CD14-positive monocyte (primary cell): ENCODE data around the gene NBAS. TPM values are rescaled to one million over a fixed set of nuclear protein-coding genes. Genes with fewer than 3 reads are reported as not detected.

Source experiments
- DNase-seq, 3 donors: peaks; one replicate each; pipeline ENCODE4 v3.0.0-alpha.2; 2011 to 2022
- H2AFZ ChIP-seq: 2 replicates; pipeline ENCODE4 v1.6.0; 2012; ENCODE audit warnings: mild to moderate bottlenecking, low read depth, low read length, inconsistent platforms; ENCODE audit not compliant: insufficient read depth, poor library complexity, severe bottlenecking
- H3K27ac ChIP-seq, 2 donors: 1 replicate in 1 of 2; 2 replicates in 1 of 2; pipeline ENCODE4 v1.5.1; 2012 to 2013; ENCODE audit warnings: low read length in 2 of 2, control low read depth in 1 of 2, inconsistent platforms in 1 of 2, low read depth in 1 of 2, mild to moderate bottlenecking in 1 of 2
- H3K27me3 ChIP-seq, 2 donors: one replicate each; pipeline versions ENCODE4 v1.6.0 to v1.6.1; 2011 to 2013; ENCODE audit warnings: low read length in 2 of 2; ENCODE audit not compliant: control insufficient read depth in 2 of 2, insufficient read depth in 2 of 2
- H3K36me3 ChIP-seq, 2 donors: replicated peaks in 1 of 2; 1 replicate in 1 of 2; 2 replicates in 1 of 2; pipeline versions ENCODE4 v1.5.1 to v1.6.1; 2012 to 2013; ENCODE audit warnings: low read length in 2 of 2, control low read depth in 1 of 2, inconsistent platforms in 1 of 2, mild to moderate bottlenecking in 1 of 2; ENCODE audit not compliant: insufficient read depth in 2 of 2, control insufficient read depth in 1 of 2
- H3K4me1 ChIP-seq, 2 donors: 1 replicate in 1 of 2; 2 replicates in 1 of 2; pipeline versions ENCODE4 v1.5.1 to v1.6.1; 2012 to 2013; ENCODE audit warnings: low read length in 2 of 2, control low read depth in 1 of 2, inconsistent platforms in 1 of 2, mild to moderate bottlenecking in 1 of 2, moderate library complexity in 1 of 2; ENCODE audit not compliant: insufficient read depth in 2 of 2, control insufficient read depth in 1 of 2
- H3K4me2 ChIP-seq: replicated peaks from 2 replicates; pipeline ENCODE3; 2012; ENCODE audit warnings: low read length, moderate library complexity, mild to moderate bottlenecking; ENCODE audit not compliant: poor library complexity, severe bottlenecking; ENCODE audit errors: extremely low read depth
- H3K4me3 ChIP-seq, 3 experiments: fragments of 200-600 bp in 1 of 3; sonication (generic) in 1 of 3; replicated peaks in 1 of 3; 1 replicate in 2 of 3; 2 replicates in 1 of 3; pipeline ENCODE4 v1.5.1; 2011 to 2013; ENCODE audit warnings: low read length in 3 of 3, mild to moderate bottlenecking in 3 of 3, control low read depth in 2 of 3, low read depth in 2 of 3, inconsistent platforms in 1 of 3, moderate library complexity in 1 of 3
- H3K79me2 ChIP-seq: 2 replicates; pipeline ENCODE4 v1.6.0; 2012; ENCODE audit warnings: mild to moderate bottlenecking, control low read depth, inconsistent platforms, low read length, moderate library complexity; ENCODE audit not compliant: insufficient read depth
- H3K9ac ChIP-seq: 2 replicates; pipeline ENCODE4 v1.6.0; 2017; ENCODE audit warnings: low read length, mild to moderate bottlenecking; ENCODE audit not compliant: insufficient read depth, poor library complexity, severe bottlenecking
- H3K9me3 ChIP-seq, 2 donors: replicated peaks in 1 of 2; 1 replicate in 1 of 2; 2 replicates in 1 of 2; pipeline versions ENCODE4 v1.5.1 to v1.6.1; 2012 to 2013; ENCODE audit warnings: low read length in 2 of 2, control low read depth in 1 of 2; ENCODE audit not compliant: control insufficient read depth in 1 of 2, insufficient read depth in 1 of 2
- H4K20me1 ChIP-seq: 2 replicates; pipeline ENCODE4 v1.6.0; 2012; ENCODE audit warnings: mild to moderate bottlenecking, low read length, control low read depth, moderate library complexity; ENCODE audit not compliant: insufficient read depth
- H3K27ac Mint-ChIP-seq, 7 donors: one replicate each; pipeline ENCODE4 v1.8.0; 2020; ENCODE audit warnings: mild to moderate bottlenecking in 7 of 7, mixed read lengths in 7 of 7, moderate library complexity in 6 of 7, inconsistent platforms in 2 of 7
- H3K27me3 Mint-ChIP-seq, 3 donors: one replicate each; pipeline ENCODE4 v1.8.0; 2021 to 2022; ENCODE audit warnings: low read depth in 3 of 3, mild to moderate bottlenecking in 3 of 3, mixed read lengths in 3 of 3, moderate library complexity in 3 of 3, inconsistent platforms in 1 of 3
- H3K36me3 Mint-ChIP-seq, 2 donors: one replicate each; pipeline ENCODE4 v1.8.0; 2020; ENCODE audit warnings: mixed read lengths in 2 of 2, inconsistent platforms in 1 of 2, mild to moderate bottlenecking in 1 of 2
- H3K4me1 Mint-ChIP-seq: one replicate; pipeline ENCODE4 v1.8.0; 2020; ENCODE audit warnings: mild to moderate bottlenecking, mixed read lengths
- H3K4me3 Mint-ChIP-seq, 2 donors: one replicate each; pipeline ENCODE4 v1.8.0; 2020; ENCODE audit warnings: mild to moderate bottlenecking in 2 of 2, mixed read lengths in 2 of 2, moderate library complexity in 1 of 2
- H3K9me3 Mint-ChIP-seq, 7 donors: one replicate each; pipeline ENCODE4 v1.8.0; 2020 to 2022; ENCODE audit warnings: mixed read lengths in 7 of 7, mild to moderate bottlenecking in 6 of 7, moderate library complexity in 6 of 7, inconsistent platforms in 2 of 7
- WGBS: methylation state at CpG from one replicate; pipeline ENCODE4 v1.1.5; 2013; ENCODE audit warnings: missing lambda C conversion rate; ENCODE audit not compliant: insufficient coverage; 5-methylcytosine and 5-hydroxymethylcytosine counted together
- intact Hi-C, 2 donors: fragments of 100-400 bp; cut with micrococcal nuclease; formaldehyde crosslinking; loops; one replicate each; pipeline versions ENCODE4 v1.15.0 to v1.15.1; 2023
- polyA plus RNA-seq, 3 donors: library from polyadenylated mRNA; depleted of rRNA in 1 of 3; unstranded in 2 of 3; stranded (reverse) in 1 of 3; fragments of 300-500 nt in 2 of 3; fragments of >200 nt in 1 of 3; fragmentation: Illumina TruSeq in 2 of 3; gene quantifications; 1 replicate in 2 of 3; 2 replicates in 1 of 3; pipeline ENCODE4 v1.2.3, GENCODE V29; 2012 to 2021
- TF ChIP-seq, protein P1 (sequence below): fragments of 200-600 bp; IDR thresholded peaks from one replicate; pipeline ENCODE4 v1.8.0; 2022; ENCODE audit warnings: antibody characterized with exemption, mild to moderate bottlenecking

Gene NBAS
- polyA plus RNA-seq, 3 donors = 8.9 to 10.9 (median 8.9) TPM

DNA sequence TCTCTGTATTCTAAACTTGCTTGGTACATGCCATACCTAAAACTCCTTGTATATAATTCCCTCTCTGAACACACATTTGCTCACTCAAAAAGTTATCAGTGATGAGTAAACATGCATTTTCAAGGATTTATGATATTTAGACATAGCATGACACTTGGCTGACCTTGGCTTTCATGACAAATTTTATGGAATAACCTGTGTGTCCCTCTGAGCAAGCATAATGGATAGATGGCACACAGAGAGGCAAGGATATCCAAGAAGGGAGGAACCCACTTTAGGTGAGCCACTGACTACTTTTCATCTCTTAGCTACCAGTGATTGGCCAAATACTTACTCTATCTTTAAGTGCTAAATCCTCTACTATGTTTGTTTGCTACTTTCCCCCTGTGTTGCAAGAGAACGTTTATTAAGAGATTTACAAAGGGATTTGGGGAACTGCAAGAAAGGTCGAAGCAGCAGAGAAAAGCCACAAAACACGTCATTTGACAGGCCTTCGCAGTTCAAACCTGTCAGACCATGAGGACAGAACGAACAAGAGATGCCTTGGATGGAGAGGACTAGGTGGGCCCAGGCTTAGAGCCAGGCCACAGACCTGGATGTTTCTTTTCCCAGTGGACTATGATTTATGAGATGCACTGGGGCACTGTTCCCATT, 379.9 kb downstream of the NBAS start:
- H3K36me3 Mint-ChIP-seq = peaks cover 37 to 39% of the 10 kb centered on the region in 2 donors
- Histone ChIP-seq H2AFZ (no peak overlapping the region), H3K27ac (no peak overlapping the region), H3K79me2 (no peaks in the 10 kb centered on the region), H3K9ac (no peak overlapping the region), H4K20me1 (no peaks in the 10 kb centered on the region), H3K9me3 (no peaks in the 10 kb centered on the region), H3K4me1 (no peaks in the 10 kb centered on the region), H3K36me3 (peaks cover 10 to 43% of the 10 kb centered on the region in 2 donors), H3K4me3 (no peak overlapping the region), H3K27me3 (no peaks in the 10 kb centered on the region), H3K4me2 (no peak overlapping the region)
- 100% methylated on average over 1 of the region's 5 CpGs for WGBS
- intact Hi-C loops = no loop called here
- H3K4me1 Mint-ChIP-seq = no peaks in the 10 kb centered on the region
- TF ChIP-seq, protein P1, sequence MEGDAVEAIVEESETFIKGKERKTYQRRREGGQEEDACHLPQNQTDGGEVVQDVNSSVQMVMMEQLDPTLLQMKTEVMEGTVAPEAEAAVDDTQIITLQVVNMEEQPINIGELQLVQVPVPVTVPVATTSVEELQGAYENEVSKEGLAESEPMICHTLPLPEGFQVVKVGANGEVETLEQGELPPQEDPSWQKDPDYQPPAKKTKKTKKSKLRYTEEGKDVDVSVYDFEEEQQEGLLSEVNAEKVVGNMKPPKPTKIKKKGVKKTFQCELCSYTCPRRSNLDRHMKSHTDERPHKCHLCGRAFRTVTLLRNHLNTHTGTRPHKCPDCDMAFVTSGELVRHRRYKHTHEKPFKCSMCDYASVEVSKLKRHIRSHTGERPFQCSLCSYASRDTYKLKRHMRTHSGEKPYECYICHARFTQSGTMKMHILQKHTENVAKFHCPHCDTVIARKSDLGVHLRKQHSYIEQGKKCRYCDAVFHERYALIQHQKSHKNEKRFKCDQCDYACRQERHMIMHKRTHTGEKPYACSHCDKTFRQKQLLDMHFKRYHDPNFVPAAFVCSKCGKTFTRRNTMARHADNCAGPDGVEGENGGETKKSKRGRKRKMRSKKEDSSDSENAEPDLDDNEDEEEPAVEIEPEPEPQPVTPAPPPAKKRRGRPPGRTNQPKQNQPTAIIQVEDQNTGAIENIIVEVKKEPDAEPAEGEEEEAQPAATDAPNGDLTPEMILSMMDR = no peak
- H3K9me3 Mint-ChIP-seq = no peaks in the 10 kb centered on the region
- peak overlapping the region in 1 of 7 donors; percentile 20 for H3K27ac Mint-ChIP-seq
- no peaks in the 10 kb centered on the region for H3K27me3 Mint-ChIP-seq
- no peak overlapping the region for H3K4me3 Mint-ChIP-seq
- DNase-seq = no peak

DNA sequence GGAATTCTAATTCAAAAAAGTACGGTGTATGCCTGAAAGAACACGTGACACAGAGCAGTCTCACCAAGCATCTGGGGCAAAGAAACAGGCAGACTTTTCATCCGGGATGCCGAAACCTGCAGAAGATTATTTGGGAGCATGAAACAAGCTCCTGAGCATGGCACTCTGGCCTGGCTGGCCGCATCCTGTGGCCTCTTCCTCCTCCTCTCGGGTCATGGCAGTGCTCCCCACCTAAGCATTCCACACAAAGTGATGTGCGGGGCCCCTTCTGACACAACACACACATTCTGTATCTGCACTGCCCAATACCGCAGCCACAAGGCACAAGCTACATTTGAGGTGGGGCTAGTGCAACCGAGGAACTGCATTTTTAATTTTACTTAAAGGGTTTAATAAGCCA, 380.8 kb downstream of the NBAS start:
- Mint-ChIP-seq H3K9me3 (no peaks in the 10 kb centered on the region), H3K27me3 (no peaks in the 10 kb centered on the region), H3K4me1 (no peaks in the 10 kb centered on the region), H3K36me3 (peaks cover 36 to 45% of the 10 kb centered on the region in 2 donors), H3K4me3 (no peak overlapping the region), H3K27ac (no peak overlapping the region)
- Histone ChIP-seq H3K9me3 (no peaks in the 10 kb centered on the region), H3K4me3 (no peak overlapping the region), H3K27me3 (no peaks in the 10 kb centered on the region), H3K4me1 (no peaks in the 10 kb centered on the region), H3K4me2 (no peak overlapping the region), H3K9ac (no peak overlapping the region), H3K36me3 (peaks cover 9 to 45% of the 10 kb centered on the region in 2 donors), H2AFZ (no peak overlapping the region), H3K27ac (no peak overlapping the region), H4K20me1 (no peaks in the 10 kb centered on the region), H3K79me2 (no peaks in the 10 kb centered on the region)
- intact Hi-C loops = no loop called here
- 96% methylated on average over 7 of the region's 9 CpGs for WGBS
- TF ChIP-seq, protein P1 = no peak
- no peak for DNase-seq
